GM21447 (cell line): ENCODE results near the gene SRSF2.

Source experiments
- ATAC-seq: cut with Tn5 transposase; IDR thresholded peaks from one replicate; pipeline ENCODE4 v1.9.1; 2021; ENCODE audit not compliant: unreplicated experiment

Gene SRSF2

GRCh38 chr17:76685366-76685765 lies 51.8 kb downstream of the SRSF2 start:
- ATAC-seq: no peak

- no peak for ATAC-seq
Observed at GRCh38 chr17:76684756-76685155, 52.4 kb downstream of the SRSF2 start.
